SK-N-SH treated with all-trans-retinoic acid at 6 μM for 48 hours (cell line): ENCODE data around the gene PKLR.

Source experiments
- ATAC-seq: fragments of 200-7000 bp; cut with Tn5 transposase; 3 replicates; pipeline ENCODE4 v1.9.1; 2020; ENCODE audit warnings: mild to moderate bottlenecking, moderate library complexity
- ARNTL ChIP-seq: fragments of 450-650 bp; formaldehyde crosslinking; IDR thresholded peaks from 2 replicates; pipeline ENCODE4 v1.5.0; 2020; ENCODE audit warnings: low read depth, mild to moderate bottlenecking, moderate library complexity, borderline replicate concordance
- BACH2 ChIP-seq: fragments of 250-450 bp; sonication (Bioruptor Pico); IDR thresholded peaks from 2 replicates; pipeline ENCODE4 v1.9.0; 2021; ENCODE audit warnings: mild to moderate bottlenecking, borderline replicate concordance
- GLIS3 ChIP-seq: fragments of 250-450 bp; sonication (Bioruptor Pico); IDR thresholded peaks from 2 replicates; pipeline ENCODE4 v1.5.0; 2020; ENCODE audit warnings: mild to moderate bottlenecking, moderate library complexity
- ISL1 ChIP-seq: fragments of 250-450 bp; sonication (Bioruptor Pico); IDR thresholded peaks from 2 replicates; pipeline ENCODE4 v2.1.2; 2022; ENCODE audit warnings: mild to moderate bottlenecking, moderate library complexity
- OSR1 ChIP-seq: fragments of 250-450 bp; sonication (Bioruptor Pico); IDR thresholded peaks from 2 replicates; pipeline ENCODE4 v1.8.0; 2022; ENCODE audit warnings: moderate library complexity, mild to moderate bottlenecking, inconsistent platforms
- PATZ1 ChIP-seq: fragments of 250-450 bp; sonication (Bioruptor Pico); IDR thresholded peaks from 2 replicates; pipeline ENCODE4 v1.8.0; 2020; ENCODE audit warnings: mild to moderate bottlenecking, moderate library complexity, borderline replicate concordance
- PPARA ChIP-seq: fragments of 250-450 bp; sonication (Bioruptor Pico); IDR thresholded peaks from 2 replicates; pipeline ENCODE4 v1.5.0; 2020; ENCODE audit warnings: mild to moderate bottlenecking, borderline replicate concordance
- RARB ChIP-seq: fragments of 250-450 bp; sonication (Bioruptor Pico); IDR thresholded peaks from 2 replicates; pipeline ENCODE4 v1.8.0; 2021; ENCODE audit warnings: mild to moderate bottlenecking, moderate library complexity
- SNAI2 ChIP-seq: fragments of 250-450 bp; sonication (Bioruptor Pico); IDR thresholded peaks from 2 replicates; pipeline ENCODE4 v1.5.0; 2020; ENCODE audit warnings: mild to moderate bottlenecking, moderate library complexity
- TCF4 ChIP-seq: fragments of 250-450 bp; sonication (Bioruptor Pico); IDR thresholded peaks from 2 replicates; pipeline ENCODE4 v1.8.0; 2021; ENCODE audit warnings: mild to moderate bottlenecking, moderate library complexity, borderline replicate concordance
- ZC3H10 ChIP-seq: fragments of 250-450 bp; sonication (Bioruptor Pico); IDR thresholded peaks from 2 replicates; pipeline ENCODE4 v1.5.1; 2021; ENCODE audit warnings: mild to moderate bottlenecking, moderate library complexity
- ZFP3 ChIP-seq: fragments of 250-450 bp; sonication (Bioruptor Pico); IDR thresholded peaks from 2 replicates; pipeline ENCODE4 v1.5.0; 2020; ENCODE audit warnings: mild to moderate bottlenecking, moderate library complexity
- ZFP30 ChIP-seq: fragments of 450-650 bp; formaldehyde crosslinking; IDR thresholded peaks from 2 replicates; pipeline ENCODE4 v1.5.0; 2022; ENCODE audit warnings: mild to moderate bottlenecking, moderate library complexity
- ZNF565 ChIP-seq: fragments of 450-650 bp; formaldehyde crosslinking; conservative IDR thresholded peaks from 2 replicates; pipeline ENCODE4 v1.5.0; 2020; ENCODE audit warnings: low read depth, mild to moderate bottlenecking, moderate library complexity
- ZNF70 ChIP-seq: fragments of 450-650 bp; formaldehyde crosslinking; IDR thresholded peaks from 2 replicates; pipeline ENCODE4 v1.5.0; 2020; ENCODE audit warnings: mild to moderate bottlenecking, moderate library complexity
- ZNF8 ChIP-seq: fragments of 450-650 bp; formaldehyde crosslinking; IDR thresholded peaks from 2 replicates; pipeline ENCODE4 v1.5.0; 2020; ENCODE audit warnings: mild to moderate bottlenecking, moderate library complexity
- TF ChIP-seq, protein P1 (sequence below): fragments of 250-450 bp; sonication (Bioruptor Pico); IDR thresholded peaks from 2 replicates; pipeline ENCODE4 v1.5.1; 2021; ENCODE audit warnings: mild to moderate bottlenecking, moderate library complexity
- TF ChIP-seq, protein P2 (sequence below): fragments of 250-450 bp; sonication (Bioruptor Pico); IDR thresholded peaks from 2 replicates; pipeline ENCODE4 v1.5.0; 2020; ENCODE audit warnings: mild to moderate bottlenecking, moderate library complexity

Gene PKLR

DNA sequence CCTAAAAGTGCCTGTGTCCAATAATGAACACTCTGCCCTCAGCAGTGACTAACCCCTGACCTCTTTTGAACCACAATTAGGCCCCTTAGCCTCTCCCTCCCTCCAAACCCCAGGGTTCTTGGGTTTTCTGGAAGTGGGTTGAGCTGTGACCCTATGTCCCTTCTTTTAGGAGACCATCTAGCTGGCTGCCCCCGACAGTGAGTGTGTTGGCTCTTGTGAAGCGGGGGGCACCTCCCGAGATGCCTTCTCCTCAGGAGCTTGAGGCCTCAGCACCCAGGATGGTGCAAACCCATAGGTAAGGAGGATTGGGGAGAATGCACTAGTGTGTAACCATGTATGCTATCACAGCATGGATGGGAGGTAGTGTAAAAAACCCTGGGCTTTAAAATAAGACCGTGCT lies 26.7 kb upstream of the PKLR start (continued):
- TF ChIP-seq BACH2 (CRISPR knock-in tag) (no peak), ZFP3 (CRISPR knock-in tag) (no peak), ZC3H10 (no peak), GLIS3 (CRISPR knock-in tag) (no peak), SNAI2 (no peak)

DNA sequence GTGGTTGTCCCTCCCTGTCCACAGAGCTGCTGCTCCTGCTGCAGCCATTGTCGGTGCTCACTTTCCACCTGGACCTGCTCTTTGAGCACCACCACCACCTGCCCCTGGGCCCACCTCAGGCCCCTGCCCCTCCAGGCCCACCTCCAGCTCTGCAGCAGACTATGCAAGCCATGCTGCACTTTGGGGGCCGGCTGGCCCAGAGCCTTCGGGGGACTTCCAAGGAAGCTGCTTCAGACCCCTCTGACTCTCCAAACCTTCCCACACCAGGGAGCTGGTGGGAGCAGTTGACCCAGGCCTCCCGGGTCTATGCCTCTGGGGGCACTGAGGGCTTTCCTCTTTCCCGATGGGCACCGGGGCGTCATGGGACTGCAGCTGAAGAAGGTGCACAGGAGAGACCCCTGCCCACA lies 25.4 kb upstream of the PKLR start:
- TF ChIP-seq ISL1 (CRISPR knock-in tag) = no peak
- no peak for TF ChIP-seq ZNF8 (CRISPR knock-in tag)
- TF ChIP-seq GLIS3 (CRISPR knock-in tag) = no peak
- no peak for TF ChIP-seq ZFP30 (CRISPR knock-in tag)
- TF ChIP-seq, protein P1, sequence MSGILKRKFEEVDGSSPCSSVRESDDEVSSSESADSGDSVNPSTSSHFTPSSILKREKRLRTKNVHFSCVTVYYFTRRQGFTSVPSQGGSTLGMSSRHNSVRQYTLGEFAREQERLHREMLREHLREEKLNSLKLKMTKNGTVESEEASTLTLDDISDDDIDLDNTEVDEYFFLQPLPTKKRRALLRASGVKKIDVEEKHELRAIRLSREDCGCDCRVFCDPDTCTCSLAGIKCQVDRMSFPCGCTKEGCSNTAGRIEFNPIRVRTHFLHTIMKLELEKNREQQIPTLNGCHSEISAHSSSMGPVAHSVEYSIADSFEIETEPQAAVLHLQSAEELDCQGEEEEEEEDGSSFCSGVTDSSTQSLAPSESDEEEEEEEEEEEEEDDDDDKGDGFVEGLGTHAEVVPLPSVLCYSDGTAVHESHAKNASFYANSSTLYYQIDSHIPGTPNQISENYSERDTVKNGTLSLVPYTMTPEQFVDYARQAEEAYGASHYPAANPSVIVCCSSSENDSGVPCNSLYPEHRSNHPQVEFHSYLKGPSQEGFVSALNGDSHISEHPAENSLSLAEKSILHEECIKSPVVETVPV (CRISPR knock-in tag) = no peak
- TF ChIP-seq BACH2 (CRISPR knock-in tag) = no peak
- no peak for TF ChIP-seq ZFP3 (CRISPR knock-in tag)
- no peak for TF ChIP-seq PPARA
- no peak for TF ChIP-seq TCF4
- TF ChIP-seq OSR1 = no peak
- no peak for TF ChIP-seq RARB
- no peak for ATAC-seq

GRCh38 chr1:155326020-155326526 lies 24.8 kb upstream of the PKLR start:
- TF ChIP-seq ZNF70 (CRISPR knock-in tag) (no peak), PATZ1 (CRISPR knock-in tag) (no peak)
- TF ChIP-seq, protein P1 (CRISPR knock-in tag) = no peak
- no peak for ATAC-seq

DNA sequence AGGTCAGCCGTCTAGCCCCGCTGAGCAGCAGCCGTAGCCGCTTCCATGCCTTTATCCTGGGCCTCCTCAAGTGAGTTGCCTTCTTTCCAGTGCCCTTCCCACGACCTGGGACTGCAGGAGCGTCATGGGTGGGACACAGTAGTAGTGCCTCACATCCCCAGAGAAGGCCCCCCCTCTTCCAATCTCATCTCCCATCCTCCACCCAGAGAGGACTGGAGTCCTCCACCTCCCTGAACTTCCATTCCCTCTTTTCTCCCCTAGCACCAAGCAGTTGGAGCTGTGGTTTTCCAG lies 24.3 kb upstream of the PKLR start:
- TF ChIP-seq ZC3H10 (no peak), ZNF565 (CRISPR knock-in tag) (no peak), ZNF8 (CRISPR knock-in tag) (no peak), PATZ1 (CRISPR knock-in tag) (no peak), GLIS3 (CRISPR knock-in tag) (no peak), OSR1 (no peak), ARNTL (CRISPR knock-in tag) (no peak), ZFP3 (CRISPR knock-in tag) (no peak), PPARA (no peak)
- TF ChIP-seq, protein P2, sequence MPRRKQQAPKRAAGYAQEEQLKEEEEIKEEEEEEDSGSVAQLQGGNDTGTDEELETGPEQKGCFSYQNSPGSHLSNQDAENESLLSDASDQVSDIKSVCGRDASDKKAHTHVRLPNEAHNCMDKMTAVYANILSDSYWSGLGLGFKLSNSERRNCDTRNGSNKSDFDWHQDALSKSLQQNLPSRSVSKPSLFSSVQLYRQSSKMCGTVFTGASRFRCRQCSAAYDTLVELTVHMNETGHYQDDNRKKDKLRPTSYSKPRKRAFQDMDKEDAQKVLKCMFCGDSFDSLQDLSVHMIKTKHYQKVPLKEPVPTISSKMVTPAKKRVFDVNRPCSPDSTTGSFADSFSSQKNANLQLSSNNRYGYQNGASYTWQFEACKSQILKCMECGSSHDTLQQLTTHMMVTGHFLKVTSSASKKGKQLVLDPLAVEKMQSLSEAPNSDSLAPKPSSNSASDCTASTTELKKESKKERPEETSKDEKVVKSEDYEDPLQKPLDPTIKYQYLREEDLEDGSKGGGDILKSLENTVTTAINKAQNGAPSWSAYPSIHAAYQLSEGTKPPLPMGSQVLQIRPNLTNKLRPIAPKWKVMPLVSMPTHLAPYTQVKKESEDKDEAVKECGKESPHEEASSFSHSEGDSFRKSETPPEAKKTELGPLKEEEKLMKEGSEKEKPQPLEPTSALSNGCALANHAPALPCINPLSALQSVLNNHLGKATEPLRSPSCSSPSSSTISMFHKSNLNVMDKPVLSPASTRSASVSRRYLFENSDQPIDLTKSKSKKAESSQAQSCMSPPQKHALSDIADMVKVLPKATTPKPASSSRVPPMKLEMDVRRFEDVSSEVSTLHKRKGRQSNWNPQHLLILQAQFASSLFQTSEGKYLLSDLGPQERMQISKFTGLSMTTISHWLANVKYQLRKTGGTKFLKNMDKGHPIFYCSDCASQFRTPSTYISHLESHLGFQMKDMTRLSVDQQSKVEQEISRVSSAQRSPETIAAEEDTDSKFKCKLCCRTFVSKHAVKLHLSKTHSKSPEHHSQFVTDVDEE (CRISPR knock-in tag) = no peak
- TF ChIP-seq, all 23 proteins: peak for 0
- ATAC-seq = no peak
